Ishikawa (cell line): Measurements from ENCODE around the gene LIPI.

ENCODE experiments used
- CEBPB ChIP-seq: IDR thresholded peaks from 2 replicates; pipeline ENCODE4 v1.6.1; 2012
- EP300 ChIP-seq: IDR thresholded peaks from 2 replicates; pipeline ENCODE4 v1.6.1; 2012; ENCODE audit warnings: borderline replicate concordance
- MAX ChIP-seq: IDR thresholded peaks from 2 replicates; pipeline ENCODE4 v1.6.1; 2012
- RAD21 ChIP-seq: IDR thresholded peaks from 2 replicates; pipeline ENCODE4 v1.6.1; 2012; ENCODE audit warnings: low read depth
- TAF1 ChIP-seq: IDR thresholded peaks from 2 replicates; pipeline ENCODE4 v1.6.1; 2012; ENCODE audit warnings: low read depth, mild to moderate bottlenecking
- YY1 ChIP-seq: IDR thresholded peaks from 2 replicates; pipeline ENCODE4 v1.6.1; 2012; ENCODE audit warnings: low read depth
- TF ChIP-seq, protein P1 (sequence below): IDR thresholded peaks from 2 replicates; pipeline ENCODE4 v1.6.1; 2012
- TF ChIP-seq, protein P2 (sequence below): IDR thresholded peaks from 2 replicates; pipeline ENCODE4 v1.6.1; 2012; ENCODE audit warnings: low read depth, mild to moderate bottlenecking

DNA sequence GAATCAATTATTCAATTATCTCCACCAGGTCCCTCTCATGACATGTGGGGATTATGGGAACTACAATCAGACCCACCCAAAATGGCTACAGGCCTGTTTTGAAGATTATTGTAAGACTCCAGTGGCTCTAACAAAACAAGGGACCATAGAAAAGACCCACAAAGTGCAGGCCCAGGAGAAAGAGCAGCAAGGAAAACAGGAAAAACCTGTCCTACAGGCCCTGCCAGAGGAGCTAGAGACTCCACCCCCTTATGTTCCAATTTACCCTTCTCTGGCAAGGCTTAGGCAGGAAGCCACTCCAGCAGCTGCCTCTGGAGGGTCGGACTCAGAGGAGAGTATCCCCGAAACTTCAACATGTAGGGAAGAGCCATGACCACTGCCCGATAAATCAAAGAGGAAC is 96.5 kb downstream of the LIPI start:
- no peak for TF ChIP-seq CEBPB
- no peak for TF ChIP-seq RAD21
- TF ChIP-seq YY1 = no peak
- TF ChIP-seq EP300 = no peak
- TF ChIP-seq, protein P1, sequence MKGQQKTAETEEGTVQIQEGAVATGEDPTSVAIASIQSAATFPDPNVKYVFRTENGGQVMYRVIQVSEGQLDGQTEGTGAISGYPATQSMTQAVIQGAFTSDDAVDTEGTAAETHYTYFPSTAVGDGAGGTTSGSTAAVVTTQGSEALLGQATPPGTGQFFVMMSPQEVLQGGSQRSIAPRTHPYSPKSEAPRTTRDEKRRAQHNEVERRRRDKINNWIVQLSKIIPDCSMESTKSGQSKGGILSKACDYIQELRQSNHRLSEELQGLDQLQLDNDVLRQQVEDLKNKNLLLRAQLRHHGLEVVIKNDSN = no peak
- no peak for TF ChIP-seq TAF1
- TF ChIP-seq, protein P2, sequence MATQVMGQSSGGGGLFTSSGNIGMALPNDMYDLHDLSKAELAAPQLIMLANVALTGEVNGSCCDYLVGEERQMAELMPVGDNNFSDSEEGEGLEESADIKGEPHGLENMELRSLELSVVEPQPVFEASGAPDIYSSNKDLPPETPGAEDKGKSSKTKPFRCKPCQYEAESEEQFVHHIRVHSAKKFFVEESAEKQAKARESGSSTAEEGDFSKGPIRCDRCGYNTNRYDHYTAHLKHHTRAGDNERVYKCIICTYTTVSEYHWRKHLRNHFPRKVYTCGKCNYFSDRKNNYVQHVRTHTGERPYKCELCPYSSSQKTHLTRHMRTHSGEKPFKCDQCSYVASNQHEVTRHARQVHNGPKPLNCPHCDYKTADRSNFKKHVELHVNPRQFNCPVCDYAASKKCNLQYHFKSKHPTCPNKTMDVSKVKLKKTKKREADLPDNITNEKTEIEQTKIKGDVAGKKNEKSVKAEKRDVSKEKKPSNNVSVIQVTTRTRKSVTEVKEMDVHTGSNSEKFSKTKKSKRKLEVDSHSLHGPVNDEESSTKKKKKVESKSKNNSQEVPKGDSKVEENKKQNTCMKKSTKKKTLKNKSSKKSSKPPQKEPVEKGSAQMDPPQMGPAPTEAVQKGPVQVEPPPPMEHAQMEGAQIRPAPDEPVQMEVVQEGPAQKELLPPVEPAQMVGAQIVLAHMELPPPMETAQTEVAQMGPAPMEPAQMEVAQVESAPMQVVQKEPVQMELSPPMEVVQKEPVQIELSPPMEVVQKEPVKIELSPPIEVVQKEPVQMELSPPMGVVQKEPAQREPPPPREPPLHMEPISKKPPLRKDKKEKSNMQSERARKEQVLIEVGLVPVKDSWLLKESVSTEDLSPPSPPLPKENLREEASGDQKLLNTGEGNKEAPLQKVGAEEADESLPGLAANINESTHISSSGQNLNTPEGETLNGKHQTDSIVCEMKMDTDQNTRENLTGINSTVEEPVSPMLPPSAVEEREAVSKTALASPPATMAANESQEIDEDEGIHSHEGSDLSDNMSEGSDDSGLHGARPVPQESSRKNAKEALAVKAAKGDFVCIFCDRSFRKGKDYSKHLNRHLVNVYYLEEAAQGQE = no peak
- TF ChIP-seq MAX = 0 out of 2 replicates have a peak, but pooled peaks have one; percentile 22
